Parathyroid adenoma (tissue), 2 donors: ENCODE results near the gene MRM1.

ENCODE experiments used
- H2AFZ ChIP-seq: fragments of 300-600 bp; sonication (generic); one replicate; pipeline ENCODE4 v1.7.0; 2017; ENCODE audit warnings: antibody characterized with exemption, mild to moderate bottlenecking
- H3K27ac ChIP-seq: fragments of 300-600 bp; sonication (generic); one replicate; pipeline ENCODE4 v1.7.0; 2017
- H3K27me3 ChIP-seq: fragments of 300-600 bp; sonication (generic); one replicate; pipeline ENCODE4 v1.7.0; 2017; ENCODE audit warnings: low read length; ENCODE audit not compliant: control insufficient read depth, insufficient read depth
- H3K36me3 ChIP-seq: fragments of 300-600 bp; sonication (generic); one replicate; pipeline ENCODE4 v1.7.0; 2017; ENCODE audit warnings: low read length; ENCODE audit not compliant: control insufficient read depth, insufficient read depth
- H3K4me1 ChIP-seq: fragments of 300-600 bp; sonication (generic); one replicate; pipeline ENCODE4 v1.7.0; 2017; ENCODE audit warnings: control low read depth
- H3K4me2 ChIP-seq: fragments of 300-600 bp; sonication (generic); one replicate; pipeline ENCODE4 v1.7.0; 2017; ENCODE audit warnings: low read length
- H3K4me3 ChIP-seq: fragments of 300-600 bp; sonication (generic); one replicate; pipeline ENCODE4 v1.7.0; 2017; ENCODE audit warnings: low read depth, low read length
- H3K79me2 ChIP-seq: fragments of 300-600 bp; sonication (generic); one replicate; pipeline ENCODE4 v1.7.0; 2017; ENCODE audit warnings: control low read depth
- H3K9ac ChIP-seq: fragments of 300-600 bp; sonication (generic); one replicate; pipeline ENCODE4 v1.7.0; 2017; ENCODE audit warnings: mild to moderate bottlenecking
- H3K9me3 ChIP-seq: fragments of 300-600 bp; sonication (generic); one replicate; pipeline ENCODE4 v1.7.0; 2017; ENCODE audit warnings: low read length; ENCODE audit not compliant: control insufficient read depth
- TF ChIP-seq, protein P1 (sequence below): fragments of 300-600 bp; sonication (generic); IDR thresholded peaks from one replicate; pipeline ENCODE4 v1.7.0; 2017; ENCODE audit warnings: antibody characterized with exemption, mild to moderate bottlenecking
- donor health status: primary hyperparathyroidism.

The MRM1 gene

DNA sequence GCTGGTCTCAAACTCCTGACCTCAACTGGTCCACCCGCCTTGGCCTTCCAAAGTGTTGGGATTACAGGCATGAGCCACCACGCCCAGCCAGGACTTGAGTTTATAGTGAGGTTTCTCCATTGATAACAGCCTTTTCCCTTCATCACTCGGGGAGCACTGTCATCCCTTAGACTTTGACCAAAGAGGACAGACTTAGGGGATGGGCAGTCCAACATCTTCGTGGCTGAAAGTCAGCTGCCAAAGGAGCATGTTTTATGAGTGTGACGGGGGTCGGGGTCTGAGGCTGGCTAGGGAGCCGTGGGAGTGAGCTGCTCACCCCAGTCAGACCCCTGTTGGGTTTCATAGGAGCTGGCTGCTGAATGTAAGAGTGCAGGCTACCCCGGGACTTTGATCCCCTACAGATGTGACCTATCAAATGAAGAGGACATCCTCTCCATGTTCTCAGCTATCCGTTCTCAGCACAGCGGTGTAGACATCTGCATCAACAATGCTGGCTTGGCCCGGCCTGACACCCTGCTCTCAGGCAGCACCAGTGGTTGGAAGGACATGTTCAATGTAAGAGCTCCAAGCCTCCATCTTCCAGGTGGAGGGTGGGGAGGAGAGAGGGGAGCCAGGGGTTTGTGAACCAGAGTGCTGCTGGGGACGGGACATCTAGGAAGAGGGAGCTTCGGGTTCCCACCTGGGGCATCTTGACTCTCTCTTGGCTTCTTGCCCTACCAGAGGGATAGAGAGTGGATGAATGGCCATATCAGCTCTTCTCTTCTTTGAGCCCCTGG, 6.6 kb upstream of the MRM1 start:
- TF ChIP-seq, protein P1, sequence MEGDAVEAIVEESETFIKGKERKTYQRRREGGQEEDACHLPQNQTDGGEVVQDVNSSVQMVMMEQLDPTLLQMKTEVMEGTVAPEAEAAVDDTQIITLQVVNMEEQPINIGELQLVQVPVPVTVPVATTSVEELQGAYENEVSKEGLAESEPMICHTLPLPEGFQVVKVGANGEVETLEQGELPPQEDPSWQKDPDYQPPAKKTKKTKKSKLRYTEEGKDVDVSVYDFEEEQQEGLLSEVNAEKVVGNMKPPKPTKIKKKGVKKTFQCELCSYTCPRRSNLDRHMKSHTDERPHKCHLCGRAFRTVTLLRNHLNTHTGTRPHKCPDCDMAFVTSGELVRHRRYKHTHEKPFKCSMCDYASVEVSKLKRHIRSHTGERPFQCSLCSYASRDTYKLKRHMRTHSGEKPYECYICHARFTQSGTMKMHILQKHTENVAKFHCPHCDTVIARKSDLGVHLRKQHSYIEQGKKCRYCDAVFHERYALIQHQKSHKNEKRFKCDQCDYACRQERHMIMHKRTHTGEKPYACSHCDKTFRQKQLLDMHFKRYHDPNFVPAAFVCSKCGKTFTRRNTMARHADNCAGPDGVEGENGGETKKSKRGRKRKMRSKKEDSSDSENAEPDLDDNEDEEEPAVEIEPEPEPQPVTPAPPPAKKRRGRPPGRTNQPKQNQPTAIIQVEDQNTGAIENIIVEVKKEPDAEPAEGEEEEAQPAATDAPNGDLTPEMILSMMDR: no peak
- no peak overlapping the region for H3K4me3 ChIP-seq

DNA sequence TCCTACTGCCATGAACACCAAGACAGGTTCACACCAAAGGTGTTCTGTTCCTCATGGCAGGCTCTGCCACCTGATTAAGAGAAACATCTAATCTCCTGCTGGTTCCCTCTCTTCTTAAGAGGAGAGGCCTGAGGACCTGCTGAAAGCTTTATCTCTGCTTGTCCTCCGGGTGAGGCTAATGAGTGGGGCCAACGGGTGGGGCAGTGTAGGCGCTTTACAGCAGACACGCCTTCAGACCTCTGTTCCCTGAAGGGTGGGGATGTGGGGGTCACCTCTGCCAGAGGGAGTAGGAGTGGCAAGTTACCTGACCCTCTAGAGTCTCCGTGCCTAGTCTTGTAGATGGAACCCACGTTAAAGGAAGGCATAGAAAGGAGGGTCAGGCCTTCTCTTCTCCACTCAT, 4.2 kb upstream of the MRM1 start:
- H3K9ac ChIP-seq: no peak overlapping the region
- TF ChIP-seq, protein P1: no peak
- no peaks in the 10 kb centered on the region for H3K79me2 ChIP-seq
- H3K9me3 ChIP-seq: no peaks in the 10 kb centered on the region
- H3K4me1 ChIP-seq: peaks cover 9% of the 10 kb centered on the region
- H2AFZ ChIP-seq: no peak overlapping the region
- no peaks in the 10 kb centered on the region for H3K36me3 ChIP-seq
- H3K27me3 ChIP-seq: no peaks in the 10 kb centered on the region
- H3K27ac ChIP-seq: no peak overlapping the region
- no peak overlapping the region for H3K4me2 ChIP-seq
- no peak overlapping the region for H3K4me3 ChIP-seq

More for the DNA sequence above, 6.6 kb upstream of the MRM1 start:
- no peak overlapping the region for H3K27ac ChIP-seq
- peaks cover 5% of the 10 kb centered on the region for H3K4me1 ChIP-seq
- H3K9ac ChIP-seq: no peak overlapping the region
- H3K4me2 ChIP-seq: no peak overlapping the region
- no peaks in the 10 kb centered on the region for H3K36me3 ChIP-seq
- no peaks in the 10 kb centered on the region for H3K9me3 ChIP-seq
- no peaks in the 10 kb centered on the region for H3K27me3 ChIP-seq
- no peak overlapping the region for H2AFZ ChIP-seq
- no peaks in the 10 kb centered on the region for H3K79me2 ChIP-seq

DNA sequence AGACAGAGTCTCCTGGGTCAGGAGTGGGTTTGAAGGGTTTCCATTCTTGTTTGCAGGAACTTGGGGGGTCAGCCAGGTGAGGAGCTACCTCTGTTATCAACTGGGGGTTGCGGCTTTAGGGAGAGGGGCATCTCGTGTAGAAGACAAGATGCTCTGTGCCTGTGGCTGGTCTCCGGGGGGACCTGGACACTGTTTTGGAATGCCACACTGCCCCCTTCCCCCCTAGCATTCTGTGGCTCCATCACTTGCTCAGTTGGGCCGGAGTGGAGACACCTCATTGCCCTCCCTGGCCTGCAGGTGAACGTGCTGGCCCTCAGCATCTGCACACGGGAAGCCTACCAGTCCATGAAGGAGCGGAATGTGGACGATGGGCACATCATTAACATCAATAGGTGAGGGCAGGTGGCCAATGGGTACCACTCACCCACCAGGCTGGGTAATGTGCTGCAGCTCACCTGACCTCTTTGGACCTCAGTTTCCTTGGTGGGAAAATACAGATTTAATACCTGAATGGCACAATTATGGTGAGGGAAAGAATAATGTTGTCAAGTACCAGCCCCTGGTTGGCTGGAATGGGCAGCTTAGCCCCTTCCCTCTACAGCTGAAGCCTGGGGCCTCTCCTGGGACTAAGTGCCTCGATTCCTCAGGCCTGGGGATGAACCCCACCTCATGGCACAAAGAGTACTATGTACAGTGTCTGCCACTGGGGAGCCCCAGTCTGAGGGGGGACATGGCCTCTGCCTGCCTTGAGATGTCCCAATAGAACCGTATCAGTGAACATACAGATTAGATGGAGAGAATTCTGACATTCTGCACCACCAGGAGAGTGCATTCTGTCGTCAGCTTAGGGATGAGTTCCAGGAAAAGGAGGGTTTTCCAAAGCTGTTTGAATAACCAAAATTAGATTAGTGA, 3.3 kb upstream of the MRM1 start:
- no peaks in the 10 kb centered on the region for H3K36me3 ChIP-seq
- H3K4me2 ChIP-seq: no peak overlapping the region
- TF ChIP-seq, protein P1: no peak
- no peak overlapping the region for H2AFZ ChIP-seq
- H3K27ac ChIP-seq: no peak overlapping the region
- peaks cover 12% of the 10 kb centered on the region for H3K4me1 ChIP-seq
- no peaks in the 10 kb centered on the region for H3K27me3 ChIP-seq
- no peak overlapping the region for H3K4me3 ChIP-seq
- H3K79me2 ChIP-seq: no peaks in the 10 kb centered on the region
- no peaks in the 10 kb centered on the region for H3K9me3 ChIP-seq
- no peak overlapping the region for H3K9ac ChIP-seq

DNA sequence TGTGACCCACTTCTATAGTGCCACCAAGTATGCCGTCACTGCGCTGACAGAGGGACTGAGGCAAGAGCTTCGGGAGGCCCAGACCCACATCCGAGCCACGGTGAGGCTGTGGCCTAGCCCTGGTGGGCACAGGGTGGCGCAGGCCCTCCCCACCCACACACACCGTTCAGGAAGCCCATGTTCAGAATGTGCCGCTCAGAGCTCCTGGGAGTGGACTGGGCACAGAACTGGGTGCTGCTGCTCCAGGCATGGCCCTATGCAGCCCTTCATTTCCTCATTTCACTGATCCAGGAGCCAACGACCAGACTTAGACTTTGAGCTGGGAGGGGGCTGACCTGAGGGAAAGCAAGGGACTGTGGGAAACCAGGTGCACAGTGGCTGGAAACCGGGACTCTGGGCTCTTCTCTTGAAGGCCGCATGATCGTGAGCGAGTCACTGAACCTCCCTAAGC, 2.4 kb upstream of the MRM1 start:
- Histone ChIP-seq H3K27me3 (no peaks in the 10 kb centered on the region), H3K4me1 (peaks cover 12% of the 10 kb centered on the region), H3K27ac (no peak overlapping the region), H3K79me2 (no peaks in the 10 kb centered on the region), H3K4me2 (no peak overlapping the region), H2AFZ (no peak overlapping the region), H3K4me3 (no peak overlapping the region), H3K9me3 (no peaks in the 10 kb centered on the region), H3K36me3 (no peaks in the 10 kb centered on the region), H3K9ac (no peak overlapping the region)
- TF ChIP-seq, protein P1: no peak
